Measurements from ENCODE around the gene TXNRD1.

The TXNRD1 gene

DNA sequence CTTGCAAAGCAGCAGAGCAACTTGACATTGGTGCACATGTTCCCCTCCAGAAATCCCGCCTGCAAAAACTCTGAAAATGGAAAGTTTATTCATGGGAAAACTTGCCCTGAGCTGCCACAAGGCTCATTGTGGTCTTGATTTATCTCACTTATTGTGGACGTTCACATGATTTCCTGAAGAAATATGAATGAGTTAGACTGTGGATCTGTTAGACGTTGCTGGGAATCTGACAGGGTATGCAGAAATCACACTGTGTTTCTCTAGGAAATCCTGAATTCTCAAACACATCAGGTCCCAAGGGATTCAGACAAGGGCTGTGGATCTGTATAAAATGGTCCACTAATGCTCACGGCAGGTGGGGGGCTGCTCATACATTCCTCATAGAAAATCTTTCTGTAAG is 160.2 kb downstream of the TXNRD1 start:
- TF ChIP-seq, protein P1, sequence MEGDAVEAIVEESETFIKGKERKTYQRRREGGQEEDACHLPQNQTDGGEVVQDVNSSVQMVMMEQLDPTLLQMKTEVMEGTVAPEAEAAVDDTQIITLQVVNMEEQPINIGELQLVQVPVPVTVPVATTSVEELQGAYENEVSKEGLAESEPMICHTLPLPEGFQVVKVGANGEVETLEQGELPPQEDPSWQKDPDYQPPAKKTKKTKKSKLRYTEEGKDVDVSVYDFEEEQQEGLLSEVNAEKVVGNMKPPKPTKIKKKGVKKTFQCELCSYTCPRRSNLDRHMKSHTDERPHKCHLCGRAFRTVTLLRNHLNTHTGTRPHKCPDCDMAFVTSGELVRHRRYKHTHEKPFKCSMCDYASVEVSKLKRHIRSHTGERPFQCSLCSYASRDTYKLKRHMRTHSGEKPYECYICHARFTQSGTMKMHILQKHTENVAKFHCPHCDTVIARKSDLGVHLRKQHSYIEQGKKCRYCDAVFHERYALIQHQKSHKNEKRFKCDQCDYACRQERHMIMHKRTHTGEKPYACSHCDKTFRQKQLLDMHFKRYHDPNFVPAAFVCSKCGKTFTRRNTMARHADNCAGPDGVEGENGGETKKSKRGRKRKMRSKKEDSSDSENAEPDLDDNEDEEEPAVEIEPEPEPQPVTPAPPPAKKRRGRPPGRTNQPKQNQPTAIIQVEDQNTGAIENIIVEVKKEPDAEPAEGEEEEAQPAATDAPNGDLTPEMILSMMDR (IDR thresholded peaks at IDR 0.05; ENCODE audit: borderline replicate concordance, control extremely low read depth, extremely low read depth, insufficient read depth, missing control alignments): no peak
- in situ Hi-C loops (cut with MboI; ENCODE audit: low sequenced_read_pairs, unreplicated experiment): loop anchor here (10.0 kb wide), 1 partner anchor 689 kb away; no protein-coding TSS in a partner anchor

DNA sequence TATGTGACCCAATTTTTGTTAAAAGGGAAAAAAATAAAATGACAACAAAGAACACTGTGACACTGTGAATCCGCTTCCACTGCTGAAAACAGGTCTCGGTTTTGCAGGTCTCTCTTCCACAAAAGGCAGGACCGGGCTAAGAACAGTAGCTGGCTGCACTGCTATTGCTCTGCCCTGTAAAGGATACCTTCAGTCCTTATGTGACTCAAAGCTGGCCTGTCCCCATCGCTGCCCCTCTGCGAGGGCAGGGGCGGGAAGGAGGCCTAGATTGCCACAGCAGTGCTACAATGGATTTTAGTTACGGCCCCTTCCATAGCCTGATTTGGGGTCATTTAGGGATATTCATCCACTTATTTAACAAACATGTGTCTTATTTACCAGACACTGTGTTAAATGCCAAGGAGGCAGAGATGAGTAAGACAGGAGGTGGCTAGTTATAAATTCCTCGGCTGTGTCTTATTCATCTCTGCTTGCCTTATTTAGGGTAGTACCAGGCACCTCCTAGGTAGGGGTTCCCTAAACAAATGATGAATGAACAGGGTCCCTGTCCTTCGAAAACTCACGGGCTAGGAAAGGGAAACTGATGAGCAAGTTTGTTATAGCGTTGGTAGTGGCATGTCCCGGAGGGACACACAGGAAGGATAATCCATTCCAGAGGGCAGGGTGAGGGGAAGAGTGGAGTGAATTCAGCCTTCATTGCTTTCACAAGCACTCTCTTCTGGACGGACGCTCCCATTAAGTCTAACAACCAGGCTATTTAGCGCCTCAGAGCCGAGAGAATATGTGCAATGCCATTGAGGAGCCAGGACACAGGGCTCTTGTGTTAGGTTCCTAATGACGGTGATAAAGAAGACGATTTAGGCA is 161.3 kb downstream of the TXNRD1 start:
- no peak for DNase-seq (ENCODE audit: low spot score)
- TF ChIP-seq, protein P1 (IDR thresholded peaks at IDR 0.05; ENCODE audit: borderline replicate concordance, control extremely low read depth, extremely low read depth, insufficient read depth, missing control alignments): no peak
- in situ Hi-C loops (cut with MboI; ENCODE audit: low sequenced_read_pairs, unreplicated experiment): loop anchor here (10.0 kb wide), 1 partner anchor 688 kb away; no protein-coding TSS in a partner anchor

More for the DNA sequence above, 160.2 kb downstream of the TXNRD1 start:
- no peak for DNase-seq (ENCODE audit: low spot score)

DNA sequence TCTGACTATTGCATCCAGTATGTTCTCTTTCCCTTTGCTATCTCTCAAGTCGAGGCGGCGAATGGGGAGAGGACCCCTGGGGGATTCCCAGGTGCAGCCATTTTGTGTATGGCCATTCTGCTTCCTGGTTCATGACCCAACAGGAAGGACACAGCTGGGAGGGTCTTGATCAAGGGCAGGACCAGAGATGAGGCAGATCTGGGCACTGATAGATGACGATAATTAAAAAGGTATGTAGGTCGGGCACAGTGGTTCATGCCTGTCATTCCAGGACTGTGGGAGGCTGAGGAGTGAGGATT is 161.9 kb downstream of the TXNRD1 start:
- in situ Hi-C loops (cut with MboI; ENCODE audit: low sequenced_read_pairs, unreplicated experiment): loop anchor here (10.0 kb wide), 1 partner anchor 687 kb away; no protein-coding TSS in a partner anchor
- DNase-seq (ENCODE audit: low spot score): no peak
- TF ChIP-seq, protein P1 (IDR thresholded peaks at IDR 0.05; ENCODE audit: borderline replicate concordance, control extremely low read depth, extremely low read depth, insufficient read depth, missing control alignments): no peak

DNA sequence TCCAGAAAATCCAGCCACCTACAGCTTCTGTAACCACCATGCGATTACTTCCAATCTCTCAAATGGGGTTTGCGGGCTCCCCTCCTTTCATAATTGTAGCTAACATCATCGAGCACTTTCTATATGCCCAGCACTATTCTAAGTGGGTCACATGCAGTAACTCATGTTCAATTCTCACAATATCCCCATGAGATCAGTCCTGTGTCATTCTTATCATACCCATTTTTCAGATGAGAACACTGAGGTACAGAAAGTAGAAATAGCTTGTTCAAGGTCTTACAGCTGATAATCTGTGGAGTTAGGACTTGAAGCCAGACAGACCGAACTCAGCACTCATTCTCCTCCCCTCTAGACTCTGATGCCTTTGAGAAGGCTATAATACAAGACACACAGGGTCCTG is 162.8 kb downstream of the TXNRD1 start:
- in situ Hi-C loops (cut with MboI; ENCODE audit: low sequenced_read_pairs, unreplicated experiment): loop anchor here (10.0 kb wide), 1 partner anchor 686 kb away; no protein-coding TSS in a partner anchor
- no peak for DNase-seq (ENCODE audit: low spot score)
- TF ChIP-seq, protein P1 (IDR thresholded peaks at IDR 0.05; ENCODE audit: borderline replicate concordance, control extremely low read depth, extremely low read depth, insufficient read depth, missing control alignments): no peak

DNA sequence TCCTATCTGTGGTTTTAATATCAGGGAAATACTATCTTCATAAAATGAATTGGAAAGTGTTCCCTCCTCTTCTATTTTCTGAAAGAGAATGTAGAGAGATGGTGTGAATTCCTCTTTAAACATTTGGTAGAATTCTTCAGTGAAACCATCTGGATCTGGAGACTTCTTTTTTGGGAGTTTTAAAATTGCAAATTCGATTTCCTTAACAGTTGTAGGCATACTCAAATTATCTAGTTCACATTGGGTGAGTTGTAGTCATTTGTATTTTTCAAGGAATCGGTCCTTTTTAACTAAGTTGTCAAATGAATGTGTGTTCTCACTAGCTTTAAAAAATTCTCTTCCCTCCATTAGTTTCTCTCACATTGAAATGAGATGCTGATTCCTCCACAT is 165.8 kb downstream of the TXNRD1 start:
- TF ChIP-seq, protein P1 (IDR thresholded peaks at IDR 0.05; ENCODE audit: borderline replicate concordance, control extremely low read depth, extremely low read depth, insufficient read depth, missing control alignments): no peak
- in situ Hi-C loops (cut with MboI; ENCODE audit: low sequenced_read_pairs, unreplicated experiment): loop anchor here (10.0 kb wide), 1 partner anchor 493 kb away; no protein-coding TSS in a partner anchor

DNA sequence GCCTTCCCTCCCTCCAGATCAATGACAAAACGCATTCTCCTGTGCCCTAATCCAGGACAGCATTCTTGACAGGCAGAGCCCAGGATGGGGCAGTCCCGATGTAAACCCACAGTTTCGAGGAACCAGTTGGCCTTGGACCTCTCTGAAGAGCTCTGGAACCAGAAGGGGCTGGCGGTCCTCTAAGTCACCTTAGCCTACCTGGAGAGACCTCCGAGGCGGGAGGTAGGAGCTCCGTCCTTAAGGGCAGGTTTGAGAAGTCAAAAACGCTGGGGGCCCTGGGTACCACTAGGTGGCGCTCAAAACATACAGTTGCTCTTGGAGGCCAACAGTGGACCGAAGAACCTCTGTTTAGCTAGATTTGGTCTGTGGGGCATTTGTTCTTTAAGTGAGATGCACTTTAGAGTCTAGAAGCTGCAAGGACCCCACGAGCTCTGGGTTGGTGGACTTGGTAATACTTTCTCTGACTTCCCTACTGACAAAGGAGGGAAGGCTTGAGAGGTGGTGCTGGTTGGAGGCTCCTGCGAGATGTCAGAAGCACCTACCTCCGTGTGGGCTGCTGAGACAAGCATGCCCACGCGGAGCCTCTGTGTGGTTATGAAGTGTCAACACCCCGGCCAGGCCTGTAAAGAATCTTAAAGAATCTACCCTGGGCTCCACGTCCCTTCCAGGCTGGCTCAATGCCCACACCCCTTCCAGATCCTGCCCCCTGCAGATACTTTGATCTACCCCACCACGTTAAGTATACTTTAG is 166.3 kb downstream of the TXNRD1 start:
- in situ Hi-C loops (cut with MboI; ENCODE audit: low sequenced_read_pairs, unreplicated experiment): loop anchor here (10.0 kb wide), 1 partner anchor 493 kb away; no protein-coding TSS in a partner anchor

More for the DNA sequence above, 165.8 kb downstream of the TXNRD1 start:
- DNase-seq (ENCODE audit: low spot score): no peak

More for the DNA sequence above, 166.3 kb downstream of the TXNRD1 start:
- peak; percentile 80 for DNase-seq (ENCODE audit: low spot score)
- TF ChIP-seq, protein P1 (IDR thresholded peaks at IDR 0.05; ENCODE audit: borderline replicate concordance, control extremely low read depth, extremely low read depth, insufficient read depth, missing control alignments): peak; percentile 74

Measured in GM13976 (cell line).